HG03135 (cell line): ENCODE results near the gene NANOGP8.

ENCODE experiments used
- ATAC-seq: cut with Tn5 transposase; IDR thresholded peaks from one replicate; pipeline ENCODE4 v1.9.1; 2021; ENCODE audit warnings: mild to moderate bottlenecking, moderate library complexity; ENCODE audit not compliant: unreplicated experiment

NANOGP8 gene

GRCh38 chr15:35061161-35061824, 23.8 kb downstream of the NANOGP8 start:
- no peak for ATAC-seq

GRCh38 chr15:35060591-35060990, 24.5 kb downstream of the NANOGP8 start:
- ATAC-seq, result no peak

- ATAC-seq, result no peak
Measured at GRCh38 chr15:35058534-35059054, 26.5 kb downstream of the NANOGP8 start.

- no peak for ATAC-seq
Measured at GRCh38 chr15:35055416-35056105, 29.5 kb downstream of the NANOGP8 start.

- ATAC-seq, result no peak
Measured at GRCh38 chr15:35054380-35054779, 30.7 kb downstream of the NANOGP8 start.

- ATAC-seq, result no peak
Measured at GRCh38 chr15:35047996-35048395, 37.1 kb downstream of the NANOGP8 start.

GRCh38 chr15:35047528-35047927, 37.6 kb downstream of the NANOGP8 start:
- ATAC-seq, result no peak

GRCh38 chr15:35043373-35044095, 41.6 kb downstream of the NANOGP8 start:
- ATAC-seq, result no peak

- ATAC-seq, result no peak
Measured at GRCh38 chr15:35040339-35041255, 44.5 kb downstream of the NANOGP8 start.

GRCh38 chr15:35038626-35039451, 46.3 kb downstream of the NANOGP8 start:
- no peak for ATAC-seq
